PC-3 (cell line): Measurements from ENCODE around the gene RP2.

Experiments used
- CTCF ChIP-seq: fragments of 300-600 bp; sonication (generic); conservative IDR thresholded peaks from 2 replicates; pipeline ENCODE4 v1.5.1; 2017; ENCODE audit warnings: antibody characterized with exemption, low read depth, mild to moderate bottlenecking, low read length
- EZH2 ChIP-seq: fragments of 300-600 bp; sonication (generic); IDR thresholded peaks from one replicate; pipeline ENCODE4 v1.6.1; 2017; ENCODE audit warnings: antibody characterized with exemption, mild to moderate bottlenecking, low read length; ENCODE audit not compliant: unreplicated experiment
- EZH2phosphoT487 ChIP-seq: fragments of 300-600 bp; sonication (generic); IDR thresholded peaks from 2 replicates; pipeline ENCODE4 v1.6.1; 2018; ENCODE audit warnings: mild to moderate bottlenecking, antibody characterized with exemption, low read length, borderline replicate concordance

DNA sequence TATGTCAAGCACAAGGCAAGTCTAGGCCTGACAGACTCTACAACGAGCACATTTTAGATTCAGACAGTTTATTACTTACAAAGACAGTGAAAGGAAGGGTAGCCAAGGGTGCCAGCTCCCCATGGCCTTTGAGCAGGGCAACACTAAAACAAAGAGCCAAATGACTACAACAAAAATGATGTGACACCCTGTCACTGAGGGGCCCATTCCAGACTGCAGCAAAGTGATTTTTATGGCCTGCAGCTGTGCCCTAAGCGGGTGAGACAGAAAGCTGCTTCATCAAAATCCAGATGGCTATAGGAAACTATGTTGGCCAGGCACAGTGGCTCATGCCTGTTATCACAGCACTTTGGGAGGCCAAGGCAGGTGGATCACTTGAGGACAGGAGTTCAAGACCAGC, 13.4 kb upstream of the RP2 start:
- TF ChIP-seq CTCF = no peak
- no peak for TF ChIP-seq EZH2
- TF ChIP-seq EZH2phosphoT487 = no peak
